ENCODE data around the gene MRPS27.

DNA sequence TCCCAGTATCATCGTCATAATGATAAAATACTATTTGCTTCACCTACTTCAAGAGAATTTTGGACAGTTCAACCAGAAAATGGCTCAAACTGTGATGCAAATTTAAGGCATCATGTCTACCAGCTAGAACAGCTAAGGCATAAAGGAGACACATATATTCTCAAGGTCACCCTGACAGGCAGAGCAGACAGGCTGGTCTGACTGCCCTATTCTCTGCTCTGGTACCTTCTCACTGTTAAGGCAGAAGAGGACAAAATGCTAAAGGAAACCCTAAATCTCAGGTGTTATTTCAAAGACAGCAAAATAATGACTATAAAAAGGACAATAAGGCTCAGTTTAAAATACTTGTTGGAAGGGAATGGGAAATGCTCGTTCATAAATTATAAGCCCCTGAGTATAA lies 87.2 kb downstream of the MRPS27 start:
- TF ChIP-seq SIN3A (IDR thresholded peaks at IDR 0.05; ENCODE audit: borderline replicate concordance, insufficient read depth, low read length) = no peak
- no peak for TF ChIP-seq POLR2AphosphoS5 (IDR thresholded peaks at IDR 0.05; ENCODE audit: low read depth, low read length)
- TF ChIP-seq TAF1 (IDR thresholded peaks at IDR 0.05; ENCODE audit: borderline replicate concordance, insufficient read depth, low read length) = no peak
